ENCODE results near the gene PAX1. TPM values are rescaled to one million over a fixed set of nuclear protein-coding genes. Genes with fewer than 3 reads are reported as not detected.
A peak's percentile ranks its signal among the peaks of the same experiment; 100 is the strongest.

PAX1 gene
- total and polyA plus RNA-seq, 2 of the 13 experiments (the other 11 are each of a cell fraction or from before 2014, with no cell fraction given) = not detected

DNA sequence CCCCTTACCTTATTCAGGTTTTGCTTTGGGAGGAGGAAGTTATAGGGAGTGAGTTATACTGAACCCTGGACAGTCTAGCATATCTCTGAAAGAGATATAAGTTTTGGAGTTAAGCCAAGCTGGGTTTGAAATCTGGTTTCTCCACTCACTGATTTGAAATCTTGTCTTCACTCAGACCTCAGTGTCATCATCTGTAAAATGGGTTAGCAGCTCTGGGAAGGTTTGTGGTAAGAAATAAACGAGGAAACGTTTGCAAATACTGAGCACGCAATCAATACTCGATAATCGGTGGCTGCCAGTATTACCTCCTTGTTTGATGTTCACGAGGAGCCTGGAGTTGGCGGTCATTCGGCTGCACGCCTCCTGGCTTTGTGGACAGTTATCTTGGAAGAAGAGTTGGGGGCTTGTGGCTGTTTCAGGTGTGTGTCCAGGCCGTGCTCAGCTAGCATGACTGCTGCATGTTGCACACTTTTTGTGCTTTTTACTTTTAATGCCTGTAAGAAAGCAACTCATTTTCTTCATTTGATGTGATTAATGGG is 61.8 kb downstream of the PAX1 start:
- FAIRE-seq (peak; percentile 26), ATAC-seq (no peak), DNase-seq (ENCODE audit: low spot score) (no peak)
- Histone ChIP-seq H3K9ac (ENCODE audit: insufficient read depth, low read depth, low read length) (no peak overlapping the region), H2AFZ (ENCODE audit: low read length) (no peak overlapping the region), H3K27me3 (ENCODE audit: control insufficient read depth in 1 of 2, insufficient read depth in 2 of 2, low read length in 2 of 2) (peaks cover 5 to 57% of the 10 kb centered on the region in 2 experiments; a peak in 4 of 5 replicates), H3K9me3 (ENCODE audit: low read length) (no peaks in the 10 kb centered on the region), H4K20me1 (ENCODE audit: insufficient read depth, low read length) (no peaks in the 10 kb centered on the region), H3K27ac (ENCODE audit: extremely low read length, insufficient read depth, low read length) (no peak overlapping the region), H3K4me3 (replicated peaks in 1 of 3; ENCODE audit: insufficient read depth in 1 of 3, low read depth in 2 of 3, low read length in 3 of 3) (peak overlapping the region in 1 of 3 experiments; percentile 29; a peak in 1 of 6 replicates), H3K79me2 (ENCODE audit: insufficient read depth, low read length) (no peaks in the 10 kb centered on the region), H3K36me3 (replicated peaks in 1 of 2; ENCODE audit: control insufficient read depth in 1 of 2, insufficient read depth in 2 of 2, low read length in 2 of 2) (no peaks in the 10 kb centered on the region), H3K4me2 (ENCODE audit: low read depth, low read length) (peak overlapping the region; percentile 61; the same call in 1 of the 2 replicates), H3K4me1 (ENCODE audit: insufficient read depth, low read length) (peaks cover 11% of the 10 kb centered on the region)
- no TSS peak for BruUV-seq (replicated peaks)
- in situ Hi-C loops (cut with HindIII; ENCODE audit: extremely low pct_ligation_motif_present, low pct_unique_long_range_greater_than_20kb) (no loop called here), intact Hi-C loops (cut with micrococcal nuclease; ENCODE audit: unreplicated experiment) (loop anchor here (1.0 kb wide), 1 partner anchor 48 kb away; no protein-coding TSS in a partner anchor)
- ChIA-PET POLR2A (no interaction called here), CTCF (ENCODE audit: low intra/inter-chr PET ratio, low total read pairs) (interaction anchor here (0.8 kb wide), 1 partner anchor 48 kb away, joined by 3 read pairs; no protein-coding TSS in a partner anchor)
- 42% methylated on average over 10 of the region's 10 CpGs for WGBS (ENCODE audit: low lambda C conversion rate)
- TF ChIP-seq FOXP4 (CRISPR knock-in tag; IDR thresholded peaks at IDR 0.05) = no peak
- TF ChIP-seq, protein P1, sequence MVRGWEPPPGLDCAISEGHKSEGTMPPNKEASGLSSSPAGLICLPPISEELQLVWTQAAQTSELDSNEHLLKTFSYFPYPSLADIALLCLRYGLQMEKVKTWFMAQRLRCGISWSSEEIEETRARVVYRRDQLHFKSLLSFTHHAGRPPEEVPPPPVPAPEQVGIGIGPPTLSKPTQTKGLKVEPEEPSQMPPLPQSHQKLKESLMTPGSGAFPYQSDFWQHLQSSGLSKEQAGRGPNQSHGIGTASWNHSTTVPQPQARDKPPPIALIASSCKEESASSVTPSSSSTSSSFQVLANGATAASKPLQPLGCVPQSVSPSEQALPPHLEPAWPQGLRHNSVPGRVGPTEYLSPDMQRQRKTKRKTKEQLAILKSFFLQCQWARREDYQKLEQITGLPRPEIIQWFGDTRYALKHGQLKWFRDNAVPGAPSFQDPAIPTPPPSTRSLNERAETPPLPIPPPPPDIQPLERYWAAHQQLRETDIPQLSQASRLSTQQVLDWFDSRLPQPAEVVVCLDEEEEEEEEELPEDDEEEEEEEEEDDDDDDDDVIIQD (CRISPR knock-in tag; IDR thresholded peaks at IDR 0.05; ENCODE audit: low read depth) = no peak
- peak; percentile 75 for TF ChIP-seq ZNF629 (CRISPR knock-in tag; conservative IDR thresholded peaks at IDR 0.05)

Measured in HepG2 (cell line).